AG10803 (cell line): ENCODE results near the gene SORL1.
A peak's percentile ranks its signal among the peaks of the same experiment; 100 is the strongest.
"Not testable (repeated sequence)": the region's sequence is repeated elsewhere in the genome, so short reads cannot be mapped to it uniquely, and the experiment has no call there.

Experiments used
- DNase-seq: peaks from one replicate; pipeline ENCODE4 v3.0.0; 2010; ENCODE audit warnings: low read depth
- H3K4me3 ChIP-seq: 2 replicates; pipeline ENCODE4 v1.5.1; 2011; ENCODE audit warnings: mild to moderate bottlenecking, low read length, control low read depth
- TF ChIP-seq, protein P1 (sequence below): conservative IDR thresholded peaks from 2 replicates; pipeline ENCODE4 v1.5.1; 2011; ENCODE audit warnings: mild to moderate bottlenecking, low read length, control low read depth, inconsistent platforms

Gene SORL1, protein sequence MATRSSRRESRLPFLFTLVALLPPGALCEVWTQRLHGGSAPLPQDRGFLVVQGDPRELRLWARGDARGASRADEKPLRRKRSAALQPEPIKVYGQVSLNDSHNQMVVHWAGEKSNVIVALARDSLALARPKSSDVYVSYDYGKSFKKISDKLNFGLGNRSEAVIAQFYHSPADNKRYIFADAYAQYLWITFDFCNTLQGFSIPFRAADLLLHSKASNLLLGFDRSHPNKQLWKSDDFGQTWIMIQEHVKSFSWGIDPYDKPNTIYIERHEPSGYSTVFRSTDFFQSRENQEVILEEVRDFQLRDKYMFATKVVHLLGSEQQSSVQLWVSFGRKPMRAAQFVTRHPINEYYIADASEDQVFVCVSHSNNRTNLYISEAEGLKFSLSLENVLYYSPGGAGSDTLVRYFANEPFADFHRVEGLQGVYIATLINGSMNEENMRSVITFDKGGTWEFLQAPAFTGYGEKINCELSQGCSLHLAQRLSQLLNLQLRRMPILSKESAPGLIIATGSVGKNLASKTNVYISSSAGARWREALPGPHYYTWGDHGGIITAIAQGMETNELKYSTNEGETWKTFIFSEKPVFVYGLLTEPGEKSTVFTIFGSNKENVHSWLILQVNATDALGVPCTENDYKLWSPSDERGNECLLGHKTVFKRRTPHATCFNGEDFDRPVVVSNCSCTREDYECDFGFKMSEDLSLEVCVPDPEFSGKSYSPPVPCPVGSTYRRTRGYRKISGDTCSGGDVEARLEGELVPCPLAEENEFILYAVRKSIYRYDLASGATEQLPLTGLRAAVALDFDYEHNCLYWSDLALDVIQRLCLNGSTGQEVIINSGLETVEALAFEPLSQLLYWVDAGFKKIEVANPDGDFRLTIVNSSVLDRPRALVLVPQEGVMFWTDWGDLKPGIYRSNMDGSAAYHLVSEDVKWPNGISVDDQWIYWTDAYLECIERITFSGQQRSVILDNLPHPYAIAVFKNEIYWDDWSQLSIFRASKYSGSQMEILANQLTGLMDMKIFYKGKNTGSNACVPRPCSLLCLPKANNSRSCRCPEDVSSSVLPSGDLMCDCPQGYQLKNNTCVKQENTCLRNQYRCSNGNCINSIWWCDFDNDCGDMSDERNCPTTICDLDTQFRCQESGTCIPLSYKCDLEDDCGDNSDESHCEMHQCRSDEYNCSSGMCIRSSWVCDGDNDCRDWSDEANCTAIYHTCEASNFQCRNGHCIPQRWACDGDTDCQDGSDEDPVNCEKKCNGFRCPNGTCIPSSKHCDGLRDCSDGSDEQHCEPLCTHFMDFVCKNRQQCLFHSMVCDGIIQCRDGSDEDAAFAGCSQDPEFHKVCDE (N-terminal part only)

DNA sequence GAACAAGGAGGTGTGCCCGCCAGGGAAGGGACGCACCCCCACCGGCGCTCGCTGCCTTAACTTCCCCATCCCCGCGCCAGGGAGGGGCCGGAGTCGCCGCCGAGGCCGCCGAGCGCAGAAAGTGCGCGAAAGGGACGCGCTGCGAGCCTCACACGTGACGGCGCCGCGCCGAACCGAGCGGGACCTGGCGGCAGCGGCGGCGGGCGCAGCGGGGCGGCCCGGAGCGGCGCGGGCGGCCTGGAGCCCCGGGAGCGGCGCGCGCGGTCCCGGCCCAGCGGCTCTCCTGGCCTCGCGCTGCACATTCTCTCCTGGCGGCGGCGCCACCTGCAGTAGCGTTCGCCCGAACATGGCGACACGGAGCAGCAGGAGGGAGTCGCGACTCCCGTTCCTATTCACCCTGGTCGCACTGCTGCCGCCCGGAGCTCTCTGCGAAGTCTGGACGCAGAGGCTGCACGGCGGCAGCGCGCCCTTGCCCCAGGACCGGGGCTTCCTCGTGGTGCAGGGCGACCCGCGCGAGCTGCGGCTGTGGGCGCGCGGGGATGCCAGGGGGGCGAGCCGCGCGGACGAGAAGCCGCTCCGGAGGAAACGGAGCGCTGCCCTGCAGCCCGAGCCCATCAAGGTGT, at the start of gene SORL1:
SORL1 (plus strand) TSS at position 329 of the 623 bp plus-strand sequence; CDS start at position 347, 18 bp downstream.
- TF ChIP-seq, protein P1, sequence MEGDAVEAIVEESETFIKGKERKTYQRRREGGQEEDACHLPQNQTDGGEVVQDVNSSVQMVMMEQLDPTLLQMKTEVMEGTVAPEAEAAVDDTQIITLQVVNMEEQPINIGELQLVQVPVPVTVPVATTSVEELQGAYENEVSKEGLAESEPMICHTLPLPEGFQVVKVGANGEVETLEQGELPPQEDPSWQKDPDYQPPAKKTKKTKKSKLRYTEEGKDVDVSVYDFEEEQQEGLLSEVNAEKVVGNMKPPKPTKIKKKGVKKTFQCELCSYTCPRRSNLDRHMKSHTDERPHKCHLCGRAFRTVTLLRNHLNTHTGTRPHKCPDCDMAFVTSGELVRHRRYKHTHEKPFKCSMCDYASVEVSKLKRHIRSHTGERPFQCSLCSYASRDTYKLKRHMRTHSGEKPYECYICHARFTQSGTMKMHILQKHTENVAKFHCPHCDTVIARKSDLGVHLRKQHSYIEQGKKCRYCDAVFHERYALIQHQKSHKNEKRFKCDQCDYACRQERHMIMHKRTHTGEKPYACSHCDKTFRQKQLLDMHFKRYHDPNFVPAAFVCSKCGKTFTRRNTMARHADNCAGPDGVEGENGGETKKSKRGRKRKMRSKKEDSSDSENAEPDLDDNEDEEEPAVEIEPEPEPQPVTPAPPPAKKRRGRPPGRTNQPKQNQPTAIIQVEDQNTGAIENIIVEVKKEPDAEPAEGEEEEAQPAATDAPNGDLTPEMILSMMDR = peak; percentile 50
- peak; percentile 36 for DNase-seq
- H3K4me3 ChIP-seq = peak within 1 kb of the TSS; percentile 56

DNA sequence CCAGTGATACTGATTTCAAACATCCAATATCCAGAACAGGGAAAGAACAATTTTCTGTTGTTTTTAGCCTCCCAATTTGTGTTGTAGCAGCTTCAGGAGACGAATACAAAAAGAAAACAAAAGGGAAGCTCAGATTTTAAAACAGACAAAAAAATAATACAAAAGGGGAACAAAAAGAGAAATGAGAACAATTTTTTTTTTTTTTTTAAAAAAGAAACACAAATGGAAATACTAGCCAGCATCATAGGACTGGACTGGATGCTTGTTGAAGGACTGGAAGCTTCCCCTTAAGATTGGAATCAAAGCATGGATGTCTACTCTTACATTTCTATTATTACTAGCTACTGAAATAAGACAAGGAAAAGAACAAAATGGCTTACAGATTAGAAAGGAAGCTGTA, 46.5 kb upstream of the SORL1 start:
- no peak overlapping the region for H3K4me3 ChIP-seq
- TF ChIP-seq, protein P1 = no peak
- no peak for DNase-seq

DNA sequence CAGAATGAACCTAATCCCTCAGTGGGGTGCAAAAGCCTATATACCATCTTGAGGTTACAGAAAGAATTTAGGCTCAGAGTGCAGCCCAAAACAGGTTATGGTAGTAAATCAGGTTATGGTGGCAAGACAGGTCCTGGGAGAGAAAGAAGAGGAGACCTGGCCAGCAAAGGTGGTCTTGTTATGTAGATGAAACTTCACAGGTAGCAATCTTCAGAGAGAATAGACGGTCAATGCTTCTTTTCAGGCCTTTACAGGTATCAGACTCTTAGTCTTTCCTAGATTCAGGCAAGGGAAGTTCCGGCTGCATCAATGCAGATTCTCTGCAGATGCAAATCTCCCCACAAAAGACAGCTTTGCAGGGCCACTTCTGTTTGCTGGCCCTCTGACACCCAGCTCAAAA, 45.8 kb upstream of the SORL1 start:
- DNase-seq = no peak
- TF ChIP-seq, protein P1 = no peak
- no peak overlapping the region for H3K4me3 ChIP-seq

DNA sequence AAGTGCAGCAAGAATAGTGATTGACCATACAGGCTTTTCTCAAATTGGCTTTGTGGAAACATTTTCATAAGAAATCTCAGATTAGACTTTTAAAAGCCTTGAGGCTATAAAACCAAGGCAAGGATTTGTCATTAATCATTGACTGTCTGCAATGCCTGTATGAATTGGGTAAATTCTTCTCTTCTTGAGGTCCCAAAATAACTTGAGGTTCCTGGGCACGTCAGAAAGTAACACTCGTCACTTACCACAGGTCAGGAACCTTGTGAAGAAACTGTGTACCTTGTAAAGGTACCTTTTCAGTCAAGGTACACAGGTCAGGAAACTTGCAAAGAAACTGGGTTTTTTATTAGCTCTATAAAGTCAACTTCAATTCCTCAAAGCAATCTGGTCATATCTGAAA, 43.3 kb upstream of the SORL1 start:
- no peak for DNase-seq
- no peak overlapping the region for H3K4me3 ChIP-seq
- TF ChIP-seq, protein P1 = no peak

DNA sequence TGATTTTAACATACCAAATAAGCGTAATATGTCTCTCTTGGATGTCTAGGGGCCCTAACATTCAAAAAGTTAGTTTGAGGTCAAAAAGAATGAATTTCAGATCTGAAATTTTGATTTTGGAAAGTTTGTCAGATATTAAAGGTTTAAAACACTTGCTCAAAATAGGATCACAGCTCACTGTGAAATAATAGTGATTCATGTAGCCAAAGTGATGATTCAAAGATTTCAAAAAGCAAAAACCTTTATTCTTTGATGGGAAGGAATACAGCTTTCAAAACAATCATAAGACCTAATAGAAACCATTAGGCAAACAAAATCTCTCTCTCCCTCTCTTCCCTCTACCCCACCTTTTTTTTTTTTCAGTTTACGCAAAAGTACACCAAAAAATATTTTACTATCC, 42.1 kb upstream of the SORL1 start:
- not testable (repeated sequence) for H3K4me3 ChIP-seq

DNA sequence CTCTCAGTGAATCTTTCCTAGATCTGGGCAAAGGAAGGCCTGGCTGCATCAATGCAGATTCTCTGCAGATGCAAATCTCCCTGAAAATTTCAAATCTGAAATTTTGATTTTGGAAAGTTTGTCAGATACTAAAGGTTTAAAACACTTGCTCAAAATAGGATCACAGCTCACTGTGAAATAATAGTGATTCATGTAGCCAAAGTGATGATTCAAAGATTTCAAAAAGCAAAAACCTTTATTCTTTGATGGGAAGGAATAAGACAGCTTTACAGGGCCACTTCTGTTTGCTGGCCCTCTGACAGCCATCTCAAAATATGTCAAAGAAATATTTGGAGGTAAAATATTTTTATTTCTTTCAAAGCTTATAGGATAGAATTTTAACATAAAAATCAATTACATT, 40.8 kb upstream of the SORL1 start:
- DNase-seq, H3K4me3 ChIP-seq: not testable (repeated sequence)

More for the DNA sequence above, 42.1 kb upstream of the SORL1 start:
- DNase-seq = not testable (repeated sequence)

DNA sequence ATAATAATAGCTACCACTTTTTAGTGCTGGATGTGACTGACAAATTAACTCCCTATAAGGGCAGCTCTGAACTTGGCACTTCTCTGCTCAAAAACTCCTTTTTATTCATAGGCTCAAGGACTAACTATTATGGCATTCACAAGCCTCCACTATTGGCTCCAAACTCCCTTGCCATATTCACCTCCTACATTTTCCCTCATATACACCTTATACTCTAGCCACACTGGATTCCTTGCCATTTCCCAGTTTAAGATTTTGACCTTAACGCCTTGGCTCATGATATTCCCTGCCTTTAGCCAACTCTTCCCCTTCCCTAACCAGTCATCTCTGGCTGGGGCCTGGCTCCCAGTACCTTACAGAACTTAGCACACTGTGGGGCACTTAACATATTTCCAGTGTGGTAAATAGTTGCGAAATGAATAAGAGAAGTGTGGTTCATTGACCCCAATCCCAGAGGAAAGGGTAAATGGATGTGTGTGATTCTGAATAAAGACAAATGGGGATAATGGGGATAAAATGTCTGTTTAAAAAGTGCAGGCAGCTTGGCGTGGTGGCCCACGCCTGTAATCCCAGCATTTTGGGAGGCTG, 40.0 kb upstream of the SORL1 start:
- TF ChIP-seq, protein P1 = no peak
- H3K4me3 ChIP-seq = no peak overlapping the region
- no peak for DNase-seq
